HCEC 1CT (cell line): ENCODE data around the gene ZNF217.
A peak's percentile ranks its signal among the peaks of the same experiment; 100 is the strongest.
"Not testable (repeated sequence)": the region's sequence is repeated elsewhere in the genome, so short reads cannot be mapped to it uniquely, and the experiment has no call there.

Experiments used
- DNase-seq: peaks from one replicate; pipeline ENCODE4 v3.0.0-alpha.2; 2017

The ZNF217 gene

DNA sequence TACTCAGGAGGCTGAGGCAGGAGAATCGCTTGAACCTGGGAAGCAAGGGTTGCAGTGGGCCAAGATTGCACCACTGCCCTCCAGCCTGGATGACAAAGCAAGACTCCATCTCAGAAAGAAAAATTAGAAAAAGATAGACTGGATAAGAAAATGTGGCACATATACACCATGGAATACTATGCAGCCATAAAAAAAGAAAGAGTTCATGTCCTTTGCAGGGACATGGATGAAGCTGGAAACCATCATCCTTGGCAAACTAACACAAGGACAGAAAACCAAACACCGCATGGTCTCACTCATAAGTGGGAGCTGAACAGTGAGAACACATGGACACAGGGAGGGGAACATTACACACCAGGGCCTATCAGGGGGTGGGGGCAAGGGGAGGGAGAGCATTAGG, 70.0 kb downstream of the ZNF217 start:
- not testable (repeated sequence) for DNase-seq

DNA sequence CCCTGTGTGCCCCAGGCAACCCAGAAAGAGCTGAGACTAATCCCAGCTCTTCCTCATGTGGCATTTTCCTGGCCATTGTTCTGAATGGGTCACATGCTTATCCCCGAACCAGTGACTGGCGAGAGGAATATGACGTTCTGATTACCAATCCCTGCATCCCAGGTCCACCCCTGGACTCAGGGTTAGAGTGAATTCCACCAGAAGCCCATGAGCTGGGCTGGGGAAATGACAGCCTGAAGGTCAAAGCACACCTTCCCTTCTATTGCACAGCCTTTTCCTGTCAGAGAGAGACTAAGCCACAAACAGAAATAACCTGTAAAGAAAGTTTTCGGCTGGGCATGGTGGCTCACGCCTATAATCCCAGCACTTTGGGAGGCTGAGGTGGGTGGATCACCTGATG, 70.9 kb downstream of the ZNF217 start:
- DNase-seq: no peak

DNA sequence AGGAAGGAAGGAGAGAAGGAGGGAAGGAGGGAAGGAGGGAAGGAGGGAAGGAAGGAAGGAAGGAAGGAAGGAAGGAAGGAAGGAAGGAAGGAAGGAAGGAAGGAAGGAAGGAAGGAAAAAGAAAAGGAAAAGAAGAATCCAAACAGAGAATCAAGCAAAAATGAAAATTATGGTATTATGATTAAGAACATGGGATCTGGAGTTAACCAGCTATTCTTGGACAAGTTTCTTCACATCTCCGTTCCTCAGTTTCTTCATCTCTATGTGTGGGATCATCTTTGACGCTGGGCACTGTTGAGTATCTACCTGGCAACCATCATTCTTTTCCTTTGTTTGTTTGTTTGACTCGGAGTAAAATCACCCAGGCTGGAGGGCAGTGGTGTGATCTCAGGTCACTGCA, 71.6 kb downstream of the ZNF217 start:
- DNase-seq: no peak

DNA sequence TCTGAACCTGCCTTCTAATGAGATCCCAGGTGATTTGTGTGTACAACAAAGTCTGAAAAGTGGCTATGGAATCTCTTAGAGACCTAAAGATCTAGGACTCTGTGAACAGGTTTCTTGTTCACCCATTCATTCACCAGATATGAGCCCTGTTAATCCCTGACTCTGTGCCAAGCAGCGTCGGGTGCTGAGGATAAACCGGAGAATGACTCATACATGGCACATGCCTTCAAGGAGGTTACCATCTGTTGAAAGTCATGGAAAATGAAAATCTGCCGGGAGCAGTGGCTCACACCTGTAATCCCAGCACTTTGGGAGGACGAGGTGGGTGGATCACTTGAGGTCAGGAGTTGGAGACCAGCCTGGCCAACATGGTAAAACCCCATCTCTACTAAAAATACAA, 72.2 kb downstream of the ZNF217 start:
- DNase-seq: peak; percentile 48

GRCh38 chr20:53517146-53517545, 76.5 kb downstream of the ZNF217 start:
- DNase-seq: no peak
